GM10266 (cell line): ENCODE data around the gene ZNF536.
"Not testable (repeated sequence)": the region's sequence is repeated elsewhere in the genome, so short reads cannot be mapped to it uniquely, and the experiment has no call there.

ENCODE experiments used
- DNase-seq: peaks from one replicate; pipeline ENCODE4 v3.0.0; 2012; ENCODE audit errors: extremely low spot score
- TF ChIP-seq, protein P1 (sequence below): IDR thresholded peaks from 2 replicates; pipeline ENCODE4 v1.5.1; 2012; ENCODE audit warnings: mild to moderate bottlenecking, low read depth; ENCODE audit not compliant: control insufficient read depth, insufficient read depth; ENCODE audit errors: missing control alignments

ZNF536 gene

DNA sequence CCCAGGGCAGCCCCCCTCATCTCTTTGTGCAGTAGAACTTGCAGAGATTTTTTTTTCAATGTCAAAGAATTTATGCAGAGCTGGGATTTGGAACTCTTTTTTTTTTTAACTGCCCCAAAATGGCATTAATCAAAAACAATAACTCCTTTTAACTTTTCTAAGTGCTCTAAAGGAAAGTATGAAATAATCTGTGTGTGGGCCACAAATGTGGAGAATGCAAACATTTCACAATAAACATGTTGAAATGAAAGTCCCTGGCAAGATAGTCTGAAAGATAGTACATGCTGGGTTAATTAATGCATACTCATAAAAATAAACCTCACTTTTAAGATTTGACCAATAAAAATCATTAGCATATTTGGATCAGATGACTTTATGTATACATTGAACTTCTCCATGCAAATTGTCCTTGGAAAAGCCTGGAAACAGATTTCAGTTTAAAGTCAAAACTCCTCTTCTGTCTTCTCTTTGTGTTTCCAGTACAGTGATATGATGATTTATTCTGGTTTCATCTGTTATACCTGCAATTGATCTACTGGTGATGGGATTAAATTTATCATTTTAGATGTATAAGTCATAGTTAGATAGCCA lies 30.5 kb upstream of the ZNF536 start:
- DNase-seq: no peak
- TF ChIP-seq, protein P1, sequence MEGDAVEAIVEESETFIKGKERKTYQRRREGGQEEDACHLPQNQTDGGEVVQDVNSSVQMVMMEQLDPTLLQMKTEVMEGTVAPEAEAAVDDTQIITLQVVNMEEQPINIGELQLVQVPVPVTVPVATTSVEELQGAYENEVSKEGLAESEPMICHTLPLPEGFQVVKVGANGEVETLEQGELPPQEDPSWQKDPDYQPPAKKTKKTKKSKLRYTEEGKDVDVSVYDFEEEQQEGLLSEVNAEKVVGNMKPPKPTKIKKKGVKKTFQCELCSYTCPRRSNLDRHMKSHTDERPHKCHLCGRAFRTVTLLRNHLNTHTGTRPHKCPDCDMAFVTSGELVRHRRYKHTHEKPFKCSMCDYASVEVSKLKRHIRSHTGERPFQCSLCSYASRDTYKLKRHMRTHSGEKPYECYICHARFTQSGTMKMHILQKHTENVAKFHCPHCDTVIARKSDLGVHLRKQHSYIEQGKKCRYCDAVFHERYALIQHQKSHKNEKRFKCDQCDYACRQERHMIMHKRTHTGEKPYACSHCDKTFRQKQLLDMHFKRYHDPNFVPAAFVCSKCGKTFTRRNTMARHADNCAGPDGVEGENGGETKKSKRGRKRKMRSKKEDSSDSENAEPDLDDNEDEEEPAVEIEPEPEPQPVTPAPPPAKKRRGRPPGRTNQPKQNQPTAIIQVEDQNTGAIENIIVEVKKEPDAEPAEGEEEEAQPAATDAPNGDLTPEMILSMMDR: no peak

DNA sequence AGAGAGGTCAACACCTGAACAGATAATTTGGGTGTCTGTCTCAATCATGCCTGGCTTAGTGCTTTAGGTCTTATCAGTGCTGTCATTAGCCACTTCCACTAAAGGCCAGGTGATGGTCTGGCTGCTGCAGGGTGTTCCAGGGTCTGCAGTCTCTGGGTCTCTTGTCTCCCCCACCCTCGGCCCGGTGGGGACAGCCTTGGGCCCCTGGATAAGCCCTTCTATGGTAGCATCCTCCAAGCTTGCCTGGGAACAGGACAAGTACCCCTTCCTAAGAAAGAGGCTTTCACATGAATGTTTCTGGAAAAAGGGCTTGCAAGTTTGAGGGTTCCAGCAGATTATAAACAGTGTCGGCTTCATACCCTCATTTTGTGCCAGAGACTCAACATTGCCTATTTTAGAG lies 29.3 kb upstream of the ZNF536 start:
- TF ChIP-seq, protein P1: no peak
- no peak for DNase-seq

DNA sequence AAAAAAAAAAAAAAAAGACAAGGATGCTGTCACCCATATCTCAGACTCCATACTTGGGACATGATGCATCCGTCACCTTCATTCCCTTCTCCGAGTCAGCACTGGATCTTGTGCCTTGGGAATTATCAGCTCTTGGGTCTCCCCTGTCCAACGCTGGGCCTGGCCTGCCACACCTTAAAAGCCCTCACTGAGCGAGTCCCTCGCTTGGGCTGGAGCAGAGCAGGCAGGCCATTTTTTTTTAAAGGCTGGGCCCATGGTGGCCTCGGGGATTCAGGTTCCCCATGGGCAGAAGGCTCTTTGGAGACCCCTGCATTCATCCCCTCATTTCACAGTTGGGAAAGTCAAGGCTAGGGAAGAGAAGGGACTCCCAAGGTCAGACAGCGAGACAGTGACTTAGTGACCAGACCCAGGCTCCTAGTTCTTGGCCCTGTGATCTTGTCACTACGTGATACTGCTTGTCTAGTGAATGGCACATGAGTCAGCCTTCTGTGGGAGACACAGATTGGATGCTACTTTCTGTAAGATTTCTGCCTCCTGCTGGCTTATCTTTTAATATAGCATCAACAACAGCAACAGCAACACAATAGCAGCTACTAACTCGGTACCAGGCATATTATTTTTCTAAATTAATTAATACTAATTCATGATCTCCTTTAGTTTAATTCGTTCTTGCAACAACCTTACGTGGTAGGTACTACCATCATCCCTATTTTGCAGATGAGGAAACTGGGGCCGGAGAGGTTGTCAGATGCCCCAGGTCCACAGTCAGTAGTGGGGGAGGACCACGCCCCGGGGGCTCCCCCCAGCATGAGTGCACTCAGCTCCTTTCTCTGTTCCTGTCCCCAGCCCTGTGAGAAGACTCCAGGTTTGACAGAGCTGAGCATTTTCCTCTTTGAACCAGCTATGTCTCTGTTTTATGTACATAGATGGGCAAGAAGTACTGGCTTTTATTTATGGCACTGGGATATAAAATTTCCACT lies 27.4 kb upstream of the ZNF536 start:
- no peak for DNase-seq
- TF ChIP-seq, protein P1: no peak

DNA sequence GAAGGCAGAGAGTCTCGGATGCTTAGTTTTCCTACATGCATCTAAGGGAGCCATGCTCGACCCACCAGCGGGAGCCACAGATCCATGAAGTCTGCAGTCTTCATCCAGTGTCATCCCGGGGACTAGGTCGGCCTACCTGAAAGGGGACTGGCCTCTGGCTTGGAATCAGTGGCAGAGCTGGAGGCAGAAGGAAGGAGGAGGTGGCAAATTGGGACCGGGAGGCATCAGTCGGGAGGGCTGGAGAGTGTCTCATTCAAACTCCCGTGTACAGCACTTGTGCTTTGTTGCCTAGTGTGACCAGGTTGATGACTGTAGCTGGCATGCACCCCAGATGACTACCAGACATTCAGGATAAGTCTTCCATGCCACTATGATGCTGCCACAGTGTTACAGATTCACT lies 26.5 kb upstream of the ZNF536 start:
- no peak for DNase-seq
- TF ChIP-seq, protein P1: no peak

DNA sequence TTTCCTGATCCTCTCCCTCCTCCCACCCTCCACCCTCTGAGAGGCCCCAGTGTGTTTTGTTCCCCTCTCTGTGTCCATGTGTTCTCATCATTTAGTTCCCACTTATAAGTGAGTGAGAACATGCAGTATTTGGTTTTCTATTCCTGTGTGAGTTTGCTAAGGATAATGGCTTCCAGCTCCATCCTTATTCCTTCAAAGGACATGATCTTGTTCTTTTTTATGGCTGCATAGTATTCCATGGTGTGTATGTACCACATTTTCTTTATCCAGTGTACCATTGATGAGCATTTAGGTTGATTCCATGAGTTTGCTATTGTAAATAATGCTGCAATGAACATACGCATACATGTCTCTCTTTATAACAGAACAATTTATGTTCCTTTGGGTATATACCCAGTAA lies 25.7 kb upstream of the ZNF536 start:
- not testable (repeated sequence) for DNase-seq

DNA sequence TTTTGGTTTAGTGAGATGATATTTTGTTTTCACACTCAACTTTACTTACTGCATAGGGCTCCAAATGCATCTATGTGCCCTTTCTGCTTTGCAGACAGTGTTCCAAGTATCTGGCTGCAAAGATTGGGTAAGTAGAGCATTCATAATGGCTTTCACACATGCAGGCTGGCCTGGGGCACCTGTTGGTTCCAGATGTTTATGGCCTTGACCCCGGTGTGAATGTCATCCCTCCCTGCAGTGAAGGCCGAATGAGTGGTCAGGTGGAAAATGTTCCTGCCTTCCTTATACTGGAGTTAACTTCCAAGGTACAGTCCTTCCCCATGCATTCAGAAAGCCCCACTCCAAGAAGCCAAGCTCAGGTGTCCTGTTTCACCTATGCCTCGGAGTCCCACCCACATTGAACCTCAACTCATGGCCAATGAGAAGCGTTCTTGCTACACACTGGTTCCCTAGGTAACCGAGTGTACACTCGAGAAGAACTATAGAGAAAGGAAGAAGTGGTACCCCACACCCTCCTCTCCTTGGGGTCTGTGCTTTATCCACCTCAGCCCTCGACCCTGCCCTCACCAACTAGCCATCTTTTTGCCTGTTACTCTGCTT lies 23.0 kb upstream of the ZNF536 start:
- no peak for DNase-seq
- TF ChIP-seq, protein P1: no peak

DNA sequence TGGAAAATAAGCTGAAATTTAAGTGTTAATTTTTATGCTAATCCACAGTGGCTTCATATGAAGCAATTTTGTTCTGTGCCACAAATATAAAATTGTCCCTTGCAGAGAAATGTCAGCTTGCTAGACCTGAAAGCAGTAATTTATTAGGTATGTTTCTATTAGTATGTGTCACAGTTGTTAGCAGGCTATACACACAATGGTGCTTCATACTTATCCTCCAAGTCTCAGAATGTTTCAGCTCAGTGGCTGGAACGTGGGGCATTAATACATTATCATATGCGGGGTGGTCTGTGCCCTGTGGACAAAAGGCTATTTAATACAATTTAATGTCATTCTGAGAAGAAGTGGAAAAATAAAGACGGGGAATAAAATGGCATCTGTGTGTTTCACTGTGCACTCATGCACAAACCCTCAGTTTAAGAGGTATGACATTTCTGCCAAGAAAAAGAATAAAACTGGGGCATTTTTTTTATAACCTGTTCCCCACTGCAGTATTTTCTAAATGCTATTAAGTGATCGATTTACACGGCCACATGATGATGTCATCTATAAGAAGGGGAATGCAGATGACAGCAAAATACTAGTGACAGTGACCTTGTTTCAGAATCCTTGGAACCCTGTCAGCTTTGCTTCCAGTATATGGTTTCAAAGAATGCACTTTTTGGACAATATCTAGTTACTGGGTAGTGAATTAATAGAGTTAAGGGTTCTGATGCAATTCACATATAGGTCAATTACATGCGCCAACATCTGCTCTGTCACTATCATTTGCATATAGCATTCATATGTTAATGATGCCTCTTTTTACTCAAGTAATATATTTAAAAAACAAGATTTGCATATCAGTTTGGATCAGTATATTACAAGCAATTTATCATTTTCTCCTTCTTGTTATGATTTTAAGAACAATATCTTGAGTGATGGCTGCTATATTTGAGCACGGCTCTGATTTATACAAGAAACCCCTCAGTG lies 21.2 kb upstream of the ZNF536 start:
- TF ChIP-seq, protein P1: no peak
- DNase-seq: no peak
